C4-2B (cell line): Measurements from ENCODE around the gene CYSRT1.
A peak's percentile ranks its signal among the peaks of the same experiment; 100 is the strongest.

Experiments
- CTCF ChIP-seq: fragments of 450-650 bp; conservative IDR thresholded peaks from 2 replicates; pipeline ENCODE4 v1.5.1; 2017; ENCODE audit warnings: mild to moderate bottlenecking
- ZFX ChIP-seq: fragments of 450-650 bp; IDR thresholded peaks from 2 replicates; pipeline ENCODE4 v1.6.1; 2017

GRCh38 chr9:137227054-137227852 is 2.3 kb downstream of the CYSRT1 start, which contains the start of gene RNF224:
- peak; percentile 93 for TF ChIP-seq CTCF
- no peak for TF ChIP-seq ZFX
